Ovary (tissue), 9 donors: ENCODE measurements around the gene CERS4. TPM values are rescaled to one million over a fixed set of nuclear protein-coding genes. Genes with fewer than 3 reads are reported as not detected.

Experiments
- DNase-seq, 5 donors: peaks; one replicate each; pipeline ENCODE4 v3.0.0-alpha.2; 2019 to 2020
- H3K27ac ChIP-seq, 2 donors: fragments of 200-600 bp; one replicate each; pipeline versions ENCODE4 v1.5.1 to v1.8.0; 2019 to 2022
- H3K27me3 ChIP-seq: fragments of 200-600 bp; one replicate; pipeline ENCODE4 v1.8.0; 2022
- H3K36me3 ChIP-seq: fragments of 200-600 bp; sonication (generic); one replicate; pipeline ENCODE4 v1.5.1; 2019
- H3K4me1 ChIP-seq: one replicate; pipeline ENCODE4 v1.8.1; 2013; ENCODE audit warnings: mild to moderate bottlenecking, moderate library complexity; ENCODE audit not compliant: insufficient read depth
- H3K4me3 ChIP-seq: fragments of 200-600 bp; sonication (generic); one replicate; pipeline ENCODE4 v1.5.1; 2017
- H3K9me3 ChIP-seq, 2 donors: fragments of 200-600 bp in 1 of 2; sonication (generic) in 1 of 2; one replicate each; pipeline versions ENCODE4 v1.5.1 to v1.8.1; 2013 to 2019; ENCODE audit warnings: mild to moderate bottlenecking in 1 of 2, moderate library complexity in 1 of 2
- CTCF ChIP-seq, 3 donors: fragments of 450-650 bp in 2 of 3; fragments of 200-600 bp in 1 of 3; IDR thresholded peaks; one replicate each; pipeline versions ENCODE4 v1.5.1 to v1.8.0; 2016 to 2022; ENCODE audit warnings: antibody characterized with exemption in 3 of 3, mild to moderate bottlenecking in 1 of 3
- EP300 ChIP-seq: sonication (generic); formaldehyde crosslinking; IDR thresholded peaks from one replicate; pipeline ENCODE4 v1.6.1; 2017; ENCODE audit warnings: antibody characterized with exemption
- POLR2A ChIP-seq: fragments of 450-650 bp; IDR thresholded peaks from one replicate; pipeline ENCODE4 v1.6.1; 2017; ENCODE audit warnings: antibody characterized with exemption, mild to moderate bottlenecking, moderate library complexity
- WGBS, 3 donors: extraction: QIAGEN DNeasy Blood & Tissue Kit in 1 of 3; methylation state at CpG; one replicate each; pipeline versions ENCODE4 v1.1.5 to v1.1.7; 2013 to 2017; 5-methylcytosine and 5-hydroxymethylcytosine counted together
- intact Hi-C, 4 donors: fragments of 100-400 bp; cut with DNase I; formaldehyde crosslinking; loops; one replicate each; pipeline versions ENCODE4 v1.11.0 to v1.15.1; 2022 to 2023
- polyA plus RNA-seq, 2 donors: library from polyadenylated mRNA; stranded (reverse); fragments of 200-250 nt in 1 of 2; fragments of 350-450 nt in 1 of 2; fragmentation: Illumina TruSeq in 1 of 2; extraction: RNeasy Lipid Tissue Mini Kit (QIAGEN cat#74804) in 1 of 2; gene quantifications; one replicate each; pipeline ENCODE4 v1.2.3, GENCODE V29; 2013 to 2014
- total RNA-seq, 7 donors: library from RNA; depleted of rRNA in 2 of 7; stranded (reverse); fragments of >200 nt in 2 of 7; fragmentation: NEBNext Ultra II Directional in 3 of 7; extraction: Animal tissue kit (Norgen Biotek cat#: 25700) in 3 of 7; gene quantifications; one replicate each; pipeline versions ENCODE4 v1.1.0 to v1.2.4, GENCODE V29; 2016 to 2023
- donor health status: DM: no; HTN: no; CAD: no; lungs with moderate emphysema.
- donor health status: DM: no; HTN: no; CAD: no.
- donor health status: Bipolar disorder and iron deficiency.
- donor health status: DM: yes; HTN: yes; CAD: no.
- donor health status: DM: no; HTN: no; CAD: no.
- donor health status: DM: yes; HTN: yes; CAD: no.

CERS4 gene
- total and polyA plus RNA-seq, 9 donors, result 20.1 to 61.6 (median 42.5) TPM

- Histone ChIP-seq H3K9me3 (no peaks in the 10 kb centered on the region), H3K36me3 (no peaks in the 10 kb centered on the region), H3K4me3 (no peak overlapping the region), H3K27me3 (no peaks in the 10 kb centered on the region), H3K4me1 (peaks cover 5% of the 10 kb centered on the region), H3K27ac (no peak overlapping the region)
- DNase-seq, result no peak
- TF ChIP-seq POLR2A (no peak), EP300 (no peak), CTCF (IDR thresholded peaks at IDR 0.05) (no peak)
- WGBS, 3 donors, result 78 to 84% (median 84%) methylated on average over 22 to 23 of the region's 23 CpGs
- intact Hi-C loops, result no loop called here
Observed at GRCh38 chr19:8224394-8225145, 15.4 kb downstream of the CERS4 start.

GRCh38 chr19:8231073-8231604 is 22.0 kb downstream of the CERS4 start:
- Histone ChIP-seq H3K4me3 (no peak overlapping the region), H3K27me3 (no peaks in the 10 kb centered on the region), H3K9me3 (peaks cover 0 to 4% of the 10 kb centered on the region in 2 donors), H3K27ac (no peak overlapping the region), H3K4me1 (no peaks in the 10 kb centered on the region), H3K36me3 (no peaks in the 10 kb centered on the region)
- intact Hi-C loops, result no loop called here
- no peak for DNase-seq
- TF ChIP-seq EP300 (no peak), CTCF (IDR thresholded peaks at IDR 0.05) (no peak), POLR2A (no peak)
- WGBS, 3 donors, result 62 to 91% (median 89%) methylated on average over 3 of the region's 3 CpGs

GRCh38 chr19:8233370-8233769 is 24.2 kb downstream of the CERS4 start:
- peaks cover 1% of the 10 kb centered on the region for H3K4me1 ChIP-seq
- H3K9me3 ChIP-seq, result peaks cover 0 to 4% of the 10 kb centered on the region in 2 donors
- no peak for DNase-seq
- H3K27me3 ChIP-seq, result no peaks in the 10 kb centered on the region
- no peak overlapping the region for H3K4me3 ChIP-seq
- no peak overlapping the region for H3K27ac ChIP-seq
- intact Hi-C loops, result no loop called here
- WGBS, 3 donors, result 69 to 73% (median 69%) methylated on average over 7 of the region's 7 CpGs
- no peaks in the 10 kb centered on the region for H3K36me3 ChIP-seq
- TF ChIP-seq POLR2A, result no peak

GRCh38 chr19:8237026-8237425 is 27.9 kb downstream of the CERS4 start:
- 79 to 86% (median 85%) methylated on average over 6 of the region's 6 CpGs for WGBS, 3 donors
- Histone ChIP-seq H3K36me3 (no peaks in the 10 kb centered on the region), H3K4me3 (no peak overlapping the region), H3K27ac (no peak overlapping the region), H3K27me3 (no peaks in the 10 kb centered on the region), H3K4me1 (peaks cover 11% of the 10 kb centered on the region), H3K9me3 (no peaks in the 10 kb centered on the region)
- intact Hi-C loops, result no loop called here
- TF ChIP-seq POLR2A (no peak), EP300 (no peak), CTCF (IDR thresholded peaks at IDR 0.05) (no peak)
- no peak for DNase-seq

- no peak for DNase-seq
- intact Hi-C loops, result no loop called here
- WGBS, 3 donors, result 96 to 100% (median 98%) methylated on average over 1 of the region's 1 CpG
- no peaks in the 10 kb centered on the region for H3K36me3 ChIP-seq
- H3K27ac ChIP-seq, result no peak overlapping the region
- TF ChIP-seq POLR2A (no peak), CTCF (IDR thresholded peaks at IDR 0.05) (no peak), EP300 (no peak)
- H3K4me1 ChIP-seq, result peaks cover 11% of the 10 kb centered on the region
- no peaks in the 10 kb centered on the region for H3K9me3 ChIP-seq
- no peaks in the 10 kb centered on the region for H3K27me3 ChIP-seq
- H3K4me3 ChIP-seq, result no peak overlapping the region
Observed at GRCh38 chr19:8238251-8238650, 29.1 kb downstream of the CERS4 start.
